Activated naive CD8-positive, alpha-beta T cell treated with anti-CD3 and anti-CD28 coated beads, Interleukin-2, amount 10 ng/mL, durations not matched to agents 7 days and 5 days (primary cell): ENCODE data around the gene BACH2. TPM values are rescaled to one million over a fixed set of nuclear protein-coding genes. Genes with fewer than 3 reads are reported as not detected.
"Not testable (repeated sequence)": the region's sequence is repeated elsewhere in the genome, so short reads cannot be mapped to it uniquely, and the experiment has no call there.

Source experiments
- ATAC-seq: fragments of 150-1000 bp; cut with Tn5 transposase; one replicate; pipeline ENCODE4 v1.10.0; 2021; ENCODE audit warnings: low read depth, moderate library complexity
- POLR2A ChIA-PET: fragments of 350-600 bp; sonication (Branson Sonifier 250); formaldehyde crosslinking; loops from one replicate; lab custom pipeline; 2021; ENCODE audit warnings: antibody characterized with exemption; lab: Charles Lee
- DNase-seq: peaks from one replicate; pipeline ENCODE4 v3.0.0; 2021
- H3K27ac Mint-ChIP-seq: one replicate; pipeline ENCODE4 v1.8.0; 2022; ENCODE audit warnings: mild to moderate bottlenecking, mixed read lengths
- H3K27me3 Mint-ChIP-seq: one replicate; pipeline ENCODE4 v1.8.0; 2022; ENCODE audit warnings: mild to moderate bottlenecking, moderate library complexity, mixed read lengths
- H3K36me3 Mint-ChIP-seq: one replicate; pipeline ENCODE4 v1.8.0; 2021; ENCODE audit warnings: mild to moderate bottlenecking, mixed read lengths
- H3K4me1 Mint-ChIP-seq: one replicate; pipeline ENCODE4 v1.8.0; 2021; ENCODE audit warnings: mixed read lengths
- H3K4me3 Mint-ChIP-seq: one replicate; pipeline ENCODE4 v1.8.0; 2022; ENCODE audit warnings: mild to moderate bottlenecking, moderate library complexity, mixed read lengths
- H3K9me3 Mint-ChIP-seq: one replicate; pipeline ENCODE4 v1.8.0; 2021; ENCODE audit warnings: mixed read lengths
- total RNA-seq, 2 experiments: library from RNA; stranded (reverse); gene quantifications; one replicate each; pipeline ENCODE4 v1.2.3, GENCODE V29; 2021

BACH2 gene
- total RNA-seq = 10 to 100 TPM; 61.7 to 65.8 TPM

DNA sequence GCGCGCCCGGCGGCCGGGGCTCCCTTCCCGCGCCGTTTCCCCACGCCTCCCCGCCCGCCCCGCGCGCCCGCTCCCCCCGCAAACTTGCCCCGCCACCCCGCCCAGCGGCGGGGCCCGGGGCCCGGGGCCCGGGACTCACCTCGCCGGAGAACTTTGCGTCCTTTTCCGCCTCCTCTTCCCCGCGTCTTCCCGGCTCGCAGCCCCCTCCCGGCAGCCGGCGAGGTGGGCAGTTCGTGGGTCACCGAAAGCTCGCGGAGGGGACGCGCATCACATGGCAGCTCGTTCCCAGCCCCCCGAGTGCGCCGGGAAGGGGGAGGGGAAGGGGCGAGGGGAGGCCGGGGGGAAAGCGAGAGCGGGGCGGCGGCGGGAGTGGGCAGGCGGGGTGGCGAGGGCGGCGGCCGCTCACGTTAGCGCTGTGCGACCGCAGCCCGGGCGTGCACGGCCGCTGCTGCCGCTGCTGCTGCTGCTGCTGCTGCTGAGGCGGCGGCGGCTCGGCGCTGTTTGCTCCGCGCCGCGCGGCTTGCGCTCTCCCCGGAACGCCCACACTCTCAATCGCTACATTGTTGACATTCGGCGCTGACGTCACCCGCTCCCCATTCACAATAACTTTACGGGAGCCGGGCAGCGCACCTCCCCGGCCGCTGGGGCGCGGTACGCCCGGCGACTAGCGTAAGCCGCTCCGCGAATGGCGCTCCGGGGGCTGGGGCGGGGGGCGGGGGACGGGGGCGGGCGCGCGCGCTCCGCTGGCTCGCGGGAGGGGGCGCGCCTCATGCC lies at the start of gene BACH2:
TSS of gene BACH2 (minus strand) at position 503 of the 774 bp plus-strand sequence. CDS start 287,999 bp downstream, outside the sequence.
- peak; percentile 67 for ATAC-seq
- H3K27me3 Mint-ChIP-seq = peaks cover 5% of the 10 kb centered on the region
- peaks cover 5% of the 10 kb centered on the region for H3K36me3 Mint-ChIP-seq
- H3K27ac Mint-ChIP-seq = peak within 1 kb of the TSS; percentile 91
- H3K9me3 Mint-ChIP-seq = no peaks in the 10 kb centered on the region
- peaks cover 24% of the 10 kb centered on the region for H3K4me1 Mint-ChIP-seq
- DNase-seq = peak; percentile 90
- POLR2A ChIA-PET = interaction anchor here (0.9 to 2.4 kb wide), 22 partner anchors 9 to 467 kb away, joined by 3 to 15 read pairs (median 4); partner anchors contain the start of gene CASP8AP2
- H3K4me3 Mint-ChIP-seq = peak within 1 kb of the TSS; percentile 93

DNA sequence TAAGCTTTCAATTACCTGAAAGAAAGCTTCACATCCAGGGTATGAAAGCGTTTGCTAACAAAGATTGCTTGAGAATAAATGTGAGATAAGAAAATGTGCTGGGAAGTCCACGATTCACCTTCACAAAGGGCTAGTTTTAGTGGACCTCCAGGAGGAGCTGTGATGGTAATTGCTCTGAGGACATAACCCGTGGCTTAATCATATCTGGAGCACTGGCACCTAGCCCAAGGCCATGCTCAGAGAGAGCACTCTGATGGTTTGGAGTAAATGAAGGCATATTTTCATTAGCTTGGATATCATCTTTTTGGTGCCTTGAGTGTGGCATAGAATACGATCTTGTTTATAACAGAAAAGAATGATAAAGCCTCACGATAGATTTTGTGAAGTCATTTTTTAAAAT lies 46.9 kb upstream of the BACH2 start:
- Mint-ChIP-seq H3K36me3 (peaks cover 3% of the 10 kb centered on the region), H3K27ac (no peak overlapping the region), H3K4me1 (peaks cover 1% of the 10 kb centered on the region), H3K27me3 (peaks cover 4% of the 10 kb centered on the region), H3K4me3 (no peak overlapping the region), H3K9me3 (peaks cover 1% of the 10 kb centered on the region)
- POLR2A ChIA-PET = interaction anchor here (0.9 to 1.1 kb wide), 2 partner anchors 10 to 50 kb away, joined by 3 read pairs; no protein-coding TSS in a partner anchor
- ATAC-seq = no peak
- DNase-seq = no peak

DNA sequence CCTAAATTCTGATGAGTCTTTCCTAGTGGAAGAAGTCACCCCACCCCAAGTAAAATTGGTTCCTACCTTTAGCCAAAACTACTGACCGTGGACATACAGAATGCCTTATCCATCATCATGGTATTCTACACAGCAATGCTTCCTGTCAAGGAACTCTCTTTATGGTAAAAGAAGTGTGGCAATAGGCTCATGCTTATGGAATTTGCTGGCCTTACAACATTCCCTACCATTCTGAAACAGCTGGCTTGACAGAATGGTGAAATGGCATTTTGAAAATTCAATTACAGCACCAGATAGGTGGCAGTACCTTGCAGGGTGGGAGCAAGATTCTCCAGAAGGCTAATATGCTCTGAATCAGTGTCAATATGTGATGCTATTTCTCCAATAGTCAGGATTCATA lies 41.8 kb upstream of the BACH2 start:
- ATAC-seq (no peak), DNase-seq (no peak)
- Mint-ChIP-seq H3K9me3 (peaks cover 8% of the 10 kb centered on the region), H3K4me3 (no peak overlapping the region), H3K27ac (no peak overlapping the region), H3K36me3 (peaks cover 10% of the 10 kb centered on the region), H3K4me1 (no peaks in the 10 kb centered on the region), H3K27me3 (peaks cover 2% of the 10 kb centered on the region)
- POLR2A ChIA-PET = no interaction called here

DNA sequence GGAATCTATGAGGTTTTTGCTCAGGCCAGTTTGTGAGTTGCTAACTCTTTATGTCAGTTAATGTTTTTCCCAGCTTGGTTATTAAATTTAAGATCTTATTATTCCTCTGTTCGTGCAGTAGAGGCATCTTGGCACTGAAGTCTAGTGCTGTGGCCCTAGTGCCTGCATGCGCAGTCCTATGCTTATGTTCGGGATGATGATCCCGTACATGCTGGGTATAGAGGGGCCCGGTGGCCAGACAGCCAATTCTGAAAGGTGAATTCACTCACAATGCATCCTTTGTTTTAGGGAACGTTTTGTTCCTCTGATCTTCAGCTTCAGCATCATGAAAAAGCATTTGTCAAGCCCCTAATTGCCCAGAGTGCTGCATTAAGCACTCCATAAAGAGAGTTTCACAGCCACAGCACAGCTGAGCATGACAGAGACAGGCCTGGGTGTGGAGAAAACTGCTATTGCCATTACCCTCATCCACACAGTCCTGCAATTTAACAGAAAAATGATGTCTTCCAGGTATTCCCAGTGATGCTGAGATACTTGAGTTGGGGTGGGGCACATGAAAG lies 39.8 kb upstream of the BACH2 start:
- H3K36me3 Mint-ChIP-seq = peaks cover 16% of the 10 kb centered on the region
- DNase-seq (no peak), ATAC-seq (no peak)
- no peak overlapping the region for H3K27ac Mint-ChIP-seq
- no peaks in the 10 kb centered on the region for H3K4me1 Mint-ChIP-seq
- peaks cover 14% of the 10 kb centered on the region for H3K9me3 Mint-ChIP-seq
- no peak overlapping the region for H3K4me3 Mint-ChIP-seq
- H3K27me3 Mint-ChIP-seq = no peaks in the 10 kb centered on the region
- POLR2A ChIA-PET = no interaction called here

DNA sequence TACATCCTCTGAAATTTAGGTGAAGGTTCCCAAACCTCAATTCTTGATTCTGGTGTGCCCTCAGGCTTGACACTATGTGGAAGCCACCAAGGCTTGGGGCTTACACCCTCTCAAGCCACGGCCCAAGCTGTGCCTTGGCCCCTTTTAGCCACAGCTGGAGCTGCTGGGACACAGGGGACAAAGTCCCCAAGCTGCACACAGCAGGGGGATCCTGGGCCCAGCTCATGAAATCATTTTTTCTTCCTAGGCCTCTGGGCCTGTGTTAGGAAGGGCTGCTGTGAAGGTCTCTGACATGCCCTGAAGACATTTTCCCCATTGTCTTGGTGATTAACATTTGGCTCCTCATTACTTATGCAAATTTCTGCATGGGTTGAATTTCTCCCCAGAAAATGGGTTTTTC lies 37.3 kb upstream of the BACH2 start:
- Mint-ChIP-seq H3K4me3 (no peak overlapping the region), H3K4me1 (peaks cover 1% of the 10 kb centered on the region), H3K27ac (no peak overlapping the region), H3K9me3 (peaks cover 13% of the 10 kb centered on the region), H3K36me3 (peaks cover 13% of the 10 kb centered on the region), H3K27me3 (no peaks in the 10 kb centered on the region)
- no peak for ATAC-seq
- POLR2A ChIA-PET = no interaction called here
- no peak for DNase-seq

DNA sequence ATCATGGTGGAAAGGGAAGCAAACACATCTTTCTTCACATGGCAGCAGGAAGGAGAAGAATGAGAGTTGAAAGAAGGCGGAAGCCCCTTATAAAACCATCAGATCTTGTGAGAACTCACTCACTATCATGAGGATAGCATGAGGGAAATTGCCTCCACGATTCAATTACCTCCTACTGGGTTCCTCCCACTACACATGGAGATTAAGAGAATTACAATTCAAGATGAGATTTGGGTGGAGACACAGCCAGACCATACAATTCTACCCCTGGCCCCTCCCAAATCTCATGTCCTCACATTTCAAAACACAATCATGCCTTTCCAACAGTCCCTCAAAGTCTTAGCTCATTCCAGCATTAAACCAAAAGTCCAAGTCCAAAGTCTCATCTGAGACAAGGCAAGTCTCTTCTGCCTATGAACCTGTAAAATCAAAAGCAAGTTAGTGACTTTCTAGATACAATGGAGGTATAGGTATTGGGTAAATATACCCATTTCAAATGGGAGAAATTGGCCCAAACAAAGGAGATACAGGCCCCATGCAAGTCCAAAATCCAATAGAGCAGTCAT lies 36.4 kb upstream of the BACH2 start:
- ATAC-seq, H3K27me3 Mint-ChIP-seq, H3K4me3 Mint-ChIP-seq, H3K27ac Mint-ChIP-seq, POLR2A ChIA-PET, DNase-seq, H3K4me1 Mint-ChIP-seq: not testable (repeated sequence)
- Mint-ChIP-seq H3K36me3 (peaks cover 13% of the 10 kb centered on the region), H3K9me3 (peaks cover 13% of the 10 kb centered on the region)

DNA sequence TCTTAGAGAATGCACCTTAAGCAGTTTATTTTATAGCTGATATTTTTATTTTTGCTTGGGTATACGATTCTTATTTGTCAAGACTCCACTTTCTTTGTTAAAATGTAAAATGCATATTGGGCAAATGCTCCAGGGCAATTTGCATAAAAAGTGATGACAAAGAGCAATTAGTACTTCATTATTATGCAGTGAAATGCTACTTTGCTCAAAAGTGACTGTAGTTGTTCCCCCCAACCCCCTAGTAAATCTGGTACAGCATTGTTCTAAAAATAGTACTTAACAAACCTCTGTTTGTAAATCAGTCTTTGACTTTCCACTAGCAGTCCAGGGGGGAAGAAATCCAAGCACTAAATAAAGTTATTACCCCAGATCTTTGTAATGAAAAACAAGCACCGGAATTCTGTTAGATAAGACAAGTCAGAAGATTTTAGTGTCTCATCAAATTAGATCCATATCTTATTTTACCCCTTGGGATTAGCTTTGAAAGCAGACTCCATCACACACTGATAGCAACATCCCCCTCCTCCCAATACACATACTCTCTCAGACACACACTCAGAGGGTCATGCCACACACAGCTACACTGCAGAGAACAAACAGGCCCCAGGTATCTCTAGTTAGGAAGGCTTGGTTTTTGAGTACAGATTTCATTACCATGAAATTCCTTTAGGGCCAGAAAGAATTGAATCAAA lies 32.9 kb upstream of the BACH2 start:
- Mint-ChIP-seq H3K9me3 (peaks cover 10% of the 10 kb centered on the region), H3K27ac (no peak overlapping the region), H3K4me3 (no peak overlapping the region), H3K4me1 (peaks cover 3% of the 10 kb centered on the region), H3K36me3 (peaks cover 15% of the 10 kb centered on the region), H3K27me3 (no peaks in the 10 kb centered on the region)
- no peak for DNase-seq
- POLR2A ChIA-PET = no interaction called here
- no peak for ATAC-seq

DNA sequence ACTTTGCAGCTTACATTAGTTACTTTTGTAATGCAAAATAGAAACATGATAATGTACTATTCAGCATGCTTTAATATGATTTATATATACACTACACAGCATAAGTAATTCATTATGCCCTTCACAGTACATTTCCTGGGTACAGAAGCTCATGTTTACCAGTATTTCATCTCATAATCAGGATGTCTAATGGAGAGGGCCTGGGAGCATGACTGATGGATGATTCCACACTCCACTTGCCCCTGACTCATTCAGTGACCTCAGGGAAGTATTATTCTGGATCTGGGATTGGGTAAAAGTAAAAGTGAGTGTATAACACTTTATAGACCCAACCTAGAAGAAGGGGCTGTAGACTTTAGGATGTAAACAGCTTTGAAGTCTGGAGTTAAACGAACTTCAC lies 31.4 kb upstream of the BACH2 start:
- Mint-ChIP-seq H3K9me3 (peaks cover 5% of the 10 kb centered on the region), H3K27ac (no peak overlapping the region), H3K27me3 (no peaks in the 10 kb centered on the region), H3K4me1 (peaks cover 3% of the 10 kb centered on the region), H3K36me3 (peaks cover 9% of the 10 kb centered on the region), H3K4me3 (no peak overlapping the region)
- POLR2A ChIA-PET = no interaction called here
- ATAC-seq (no peak), DNase-seq (no peak)

DNA sequence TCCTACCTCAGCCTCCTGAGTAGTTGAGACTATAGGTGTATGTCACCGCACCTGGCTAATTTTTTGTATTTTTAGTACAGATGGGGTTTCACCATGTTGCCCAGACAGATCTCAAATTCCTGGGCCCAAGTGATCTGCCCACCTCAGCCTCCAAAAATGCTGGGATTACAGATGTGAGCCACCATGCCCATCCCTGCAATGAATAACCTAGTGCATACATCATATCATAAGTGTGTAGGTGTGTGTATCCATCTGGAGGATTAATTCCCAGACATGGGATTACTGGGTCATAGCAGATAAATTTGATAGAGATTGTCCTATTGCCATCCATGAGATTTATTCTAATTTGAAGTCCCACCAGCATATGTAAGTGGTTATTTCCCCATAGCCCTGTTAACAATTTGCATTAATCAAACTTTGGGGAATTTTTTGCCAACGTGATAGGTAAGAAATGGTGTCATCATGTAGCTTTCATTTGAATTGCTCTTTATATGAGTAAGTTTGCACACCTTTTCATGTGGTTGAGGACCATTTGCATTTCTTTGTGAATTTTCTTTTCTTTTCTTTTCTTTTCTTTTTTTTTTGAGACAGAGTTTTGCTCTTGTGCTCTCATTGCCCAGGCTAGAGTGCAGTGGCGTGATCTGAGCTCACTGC lies 29.9 kb upstream of the BACH2 start:
- DNase-seq = no peak
- Mint-ChIP-seq H3K36me3 (peaks cover 6% of the 10 kb centered on the region), H3K4me3 (no peak overlapping the region), H3K4me1 (peaks cover 3% of the 10 kb centered on the region), H3K27me3 (no peaks in the 10 kb centered on the region), H3K27ac (no peak overlapping the region), H3K9me3 (peaks cover 2% of the 10 kb centered on the region)
- POLR2A ChIA-PET = interaction anchor here (0.7 kb wide), 1 partner anchor 591 kb away, joined by 3 read pairs; no protein-coding TSS in a partner anchor
- no peak for ATAC-seq

DNA sequence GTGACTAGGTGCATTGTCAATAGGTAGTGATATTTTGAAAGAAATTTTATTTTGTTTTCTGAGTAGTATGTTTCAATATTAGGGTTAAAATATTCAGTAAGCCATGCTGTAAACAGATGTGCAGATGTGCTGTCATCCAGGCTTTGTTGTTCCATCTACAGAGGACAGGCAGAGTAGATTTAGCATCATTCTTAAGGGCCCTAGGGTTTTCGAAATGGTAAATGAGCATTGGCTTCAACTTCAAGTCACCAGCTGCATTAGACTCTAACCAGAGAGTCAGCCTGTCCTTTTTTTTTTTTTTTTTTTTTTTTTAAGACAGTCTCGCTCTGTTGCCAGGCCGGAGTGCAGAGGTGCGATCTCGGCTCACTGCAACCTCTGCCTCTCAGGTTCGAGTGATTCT lies 27.1 kb upstream of the BACH2 start:
- POLR2A ChIA-PET = no interaction called here
- no peak overlapping the region for H3K4me3 Mint-ChIP-seq

DNA sequence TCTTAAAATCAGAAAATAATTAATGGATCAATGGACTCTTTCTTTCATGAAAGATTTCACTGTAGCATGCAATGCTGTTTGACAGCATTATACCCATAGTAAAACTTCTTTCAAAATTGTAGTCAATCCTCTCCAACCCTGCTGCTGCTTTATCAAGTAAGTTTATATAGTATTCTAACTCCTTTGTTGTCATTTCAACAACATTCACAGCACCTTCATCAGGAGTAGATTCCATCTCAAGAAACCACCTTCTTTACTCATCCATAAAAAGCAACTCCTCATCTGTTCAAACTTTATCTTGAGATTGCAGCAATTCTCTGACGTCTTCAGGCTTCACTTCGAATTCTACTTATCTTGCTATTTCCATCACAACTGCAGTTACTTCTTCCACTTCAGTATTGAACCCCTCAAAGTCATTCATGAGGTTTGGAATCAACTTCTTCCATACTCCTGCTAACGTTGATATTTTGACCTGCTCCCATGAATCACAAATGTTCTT lies 26.4 kb upstream of the BACH2 start:
- POLR2A ChIA-PET = no interaction called here
- Mint-ChIP-seq H3K9me3 (peaks cover 2% of the 10 kb centered on the region), H3K4me3 (no peak overlapping the region), H3K27ac (no peak overlapping the region), H3K27me3 (no peaks in the 10 kb centered on the region), H3K36me3 (peaks cover 6% of the 10 kb centered on the region), H3K4me1 (peaks cover 11% of the 10 kb centered on the region)
- DNase-seq = no peak
- no peak for ATAC-seq

More for the DNA sequence above, 27.1 kb upstream of the BACH2 start:
- Mint-ChIP-seq H3K9me3 (peaks cover 2% of the 10 kb centered on the region), H3K27me3 (no peaks in the 10 kb centered on the region), H3K4me1 (peaks cover 11% of the 10 kb centered on the region), H3K27ac (no peak overlapping the region), H3K36me3 (peaks cover 6% of the 10 kb centered on the region)
- DNase-seq (no peak), ATAC-seq (no peak)

DNA sequence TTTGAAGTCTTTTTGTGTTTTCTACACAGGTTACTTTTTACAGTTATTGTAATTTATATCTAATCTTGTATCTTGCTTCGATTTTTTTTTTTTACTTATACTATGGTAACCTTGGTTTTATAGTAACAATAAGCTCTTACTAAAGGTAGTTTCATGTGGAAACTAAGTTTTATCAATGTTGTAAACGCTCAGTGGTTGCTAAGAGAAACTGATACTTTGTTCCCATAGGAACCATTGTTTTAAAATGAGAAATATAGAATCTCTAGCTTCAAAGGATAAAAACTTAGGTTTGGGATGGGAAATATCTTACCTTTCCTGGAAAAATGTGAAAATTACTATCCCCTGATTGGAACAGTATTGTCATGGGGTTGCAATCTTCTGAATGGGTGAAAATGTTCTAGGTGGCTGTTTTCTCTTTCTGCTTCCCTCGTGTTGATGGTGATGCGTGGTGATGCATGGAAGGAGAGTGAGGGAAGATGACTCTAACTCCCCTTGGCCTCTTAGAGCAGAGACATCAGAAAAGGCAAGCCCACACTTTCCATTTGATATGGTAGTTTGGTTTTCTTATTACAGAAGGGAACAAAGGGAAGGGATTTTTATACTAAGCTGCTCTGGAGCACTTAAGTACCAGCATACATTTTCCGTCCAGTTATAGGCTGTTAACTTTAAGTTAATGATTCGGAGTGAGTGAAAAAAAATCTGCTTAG lies 23.5 kb upstream of the BACH2 start:
- DNase-seq (no peak), ATAC-seq (no peak)
- H3K4me3 Mint-ChIP-seq = no peak overlapping the region
- H3K27me3 Mint-ChIP-seq = no peaks in the 10 kb centered on the region
- POLR2A ChIA-PET = no interaction called here
- H3K36me3 Mint-ChIP-seq = peaks cover 2% of the 10 kb centered on the region
- H3K9me3 Mint-ChIP-seq = no peaks in the 10 kb centered on the region
- no peak overlapping the region for H3K27ac Mint-ChIP-seq
- H3K4me1 Mint-ChIP-seq = peaks cover 9% of the 10 kb centered on the region
